Measurements from ENCODE around the gene PTPRM. TPM values are rescaled to one million over a fixed set of nuclear protein-coding genes. Genes with fewer than 3 reads are reported as not detected.

The PTPRM gene
- total RNA-seq, 1 donor from 2014 or later = 1.00 TPM

GRCh38 chr18:8045160-8045883 is 478.2 kb downstream of the PTPRM start:
- Mint-ChIP-seq H3K4me3 (no peak overlapping the region), H3K27ac (no peak overlapping the region), H3K9me3 (no peaks in the 10 kb centered on the region), H3K36me3 (ENCODE audit: low read depth) (no peaks in the 10 kb centered on the region), H3K4me1 (no peaks in the 10 kb centered on the region), H3K27me3 (no peaks in the 10 kb centered on the region)
- ChIA-PET CTCF (no interaction called here), POLR2A (no interaction called here)
- ATAC-seq (ENCODE audit: low read depth) (no peak), DNase-seq (no peak)
- TF ChIP-seq, protein P1, sequence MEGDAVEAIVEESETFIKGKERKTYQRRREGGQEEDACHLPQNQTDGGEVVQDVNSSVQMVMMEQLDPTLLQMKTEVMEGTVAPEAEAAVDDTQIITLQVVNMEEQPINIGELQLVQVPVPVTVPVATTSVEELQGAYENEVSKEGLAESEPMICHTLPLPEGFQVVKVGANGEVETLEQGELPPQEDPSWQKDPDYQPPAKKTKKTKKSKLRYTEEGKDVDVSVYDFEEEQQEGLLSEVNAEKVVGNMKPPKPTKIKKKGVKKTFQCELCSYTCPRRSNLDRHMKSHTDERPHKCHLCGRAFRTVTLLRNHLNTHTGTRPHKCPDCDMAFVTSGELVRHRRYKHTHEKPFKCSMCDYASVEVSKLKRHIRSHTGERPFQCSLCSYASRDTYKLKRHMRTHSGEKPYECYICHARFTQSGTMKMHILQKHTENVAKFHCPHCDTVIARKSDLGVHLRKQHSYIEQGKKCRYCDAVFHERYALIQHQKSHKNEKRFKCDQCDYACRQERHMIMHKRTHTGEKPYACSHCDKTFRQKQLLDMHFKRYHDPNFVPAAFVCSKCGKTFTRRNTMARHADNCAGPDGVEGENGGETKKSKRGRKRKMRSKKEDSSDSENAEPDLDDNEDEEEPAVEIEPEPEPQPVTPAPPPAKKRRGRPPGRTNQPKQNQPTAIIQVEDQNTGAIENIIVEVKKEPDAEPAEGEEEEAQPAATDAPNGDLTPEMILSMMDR (IDR thresholded peaks at IDR 0.05) = no peak
- intact Hi-C loops (cut with micrococcal nuclease) = no loop called here

GRCh38 chr18:8045884-8046281 is 478.8 kb downstream of the PTPRM start:
- intact Hi-C loops (cut with micrococcal nuclease) = no loop called here
- ATAC-seq (ENCODE audit: low read depth) (no peak), DNase-seq (no peak)
- CTCF ChIA-PET = no interaction called here
- H3K4me3 Mint-ChIP-seq = no peak overlapping the region
- no peaks in the 10 kb centered on the region for H3K9me3 Mint-ChIP-seq
- no peaks in the 10 kb centered on the region for H3K27me3 Mint-ChIP-seq
- POLR2A ChIA-PET = no interaction called here
- TF ChIP-seq, protein P1 (IDR thresholded peaks at IDR 0.05) = no peak
- no peaks in the 10 kb centered on the region for H3K36me3 Mint-ChIP-seq (ENCODE audit: low read depth)
- no peaks in the 10 kb centered on the region for H3K4me1 Mint-ChIP-seq
- no peak overlapping the region for H3K27ac Mint-ChIP-seq

DNA sequence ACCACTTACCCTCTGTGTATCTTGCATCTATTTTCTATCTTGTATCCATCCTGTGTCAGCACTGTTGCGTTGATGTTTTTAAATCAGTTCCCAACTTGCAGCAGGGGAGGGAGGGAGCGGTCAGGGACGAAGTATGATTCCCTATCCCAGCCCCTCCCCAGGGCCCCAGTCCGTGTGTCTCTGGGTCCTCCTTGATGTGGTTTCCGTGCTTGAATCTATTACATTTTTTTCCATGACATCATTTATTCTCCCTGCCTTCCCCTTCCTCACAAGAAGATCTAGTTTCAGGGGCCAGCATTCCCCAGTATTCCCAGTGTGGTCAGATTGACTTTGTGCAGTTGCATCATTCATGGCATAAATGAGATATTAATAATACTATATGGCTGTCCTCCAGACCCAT is 479.3 kb downstream of the PTPRM start:
- no peak overlapping the region for H3K4me3 Mint-ChIP-seq
- ATAC-seq (ENCODE audit: low read depth) (no peak), DNase-seq (no peak)
- H3K4me1 Mint-ChIP-seq = no peaks in the 10 kb centered on the region
- no peaks in the 10 kb centered on the region for H3K36me3 Mint-ChIP-seq (ENCODE audit: low read depth)
- ChIA-PET CTCF (no interaction called here), POLR2A (no interaction called here)
- TF ChIP-seq, protein P1 (IDR thresholded peaks at IDR 0.05) = no peak
- no peaks in the 10 kb centered on the region for H3K27me3 Mint-ChIP-seq
- intact Hi-C loops (cut with micrococcal nuclease) = no loop called here
- no peaks in the 10 kb centered on the region for H3K9me3 Mint-ChIP-seq
- H3K27ac Mint-ChIP-seq = no peak overlapping the region

- intact Hi-C loops (cut with micrococcal nuclease) = no loop called here
- CTCF ChIA-PET = no interaction called here
Measured at GRCh38 chr18:8049147-8049546, 482.0 kb downstream of the PTPRM start.

DNA sequence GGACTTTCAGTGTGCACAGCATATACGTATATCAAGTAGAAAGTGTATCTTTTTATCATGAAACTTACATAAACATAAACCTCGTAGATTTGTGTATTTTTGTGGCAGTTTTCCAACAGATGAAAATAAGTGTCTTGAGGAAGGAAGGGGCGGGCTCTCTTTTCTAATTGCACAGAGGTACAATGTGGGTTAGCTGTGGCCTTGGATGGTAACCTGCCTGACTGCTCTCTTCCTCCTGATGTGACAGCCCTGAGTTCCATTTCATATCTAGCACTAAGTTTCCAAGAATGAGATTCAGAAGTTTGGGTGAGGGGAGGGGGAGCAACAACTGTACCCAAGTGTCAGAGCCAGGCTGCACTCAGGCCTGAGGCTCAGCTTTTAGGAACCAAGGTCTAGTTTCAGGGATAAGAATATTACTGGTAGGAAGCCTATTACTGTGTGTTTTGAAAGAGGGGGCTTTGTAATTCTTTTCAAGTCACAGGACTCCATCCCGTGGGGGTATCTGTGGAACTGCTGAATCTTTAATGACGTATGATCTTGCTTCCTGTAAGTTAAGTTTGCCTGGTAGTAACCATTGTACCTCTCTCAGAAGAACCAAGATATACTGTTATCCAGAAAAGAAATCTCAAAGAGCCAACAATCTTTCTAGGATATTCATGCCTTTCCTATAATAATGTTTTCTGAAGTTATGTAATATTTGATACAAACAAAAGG is 483.7 kb downstream of the PTPRM start:
- TF ChIP-seq, protein P1 (IDR thresholded peaks at IDR 0.05) = no peak
- DNase-seq = no peak
- no peaks in the 10 kb centered on the region for H3K27me3 Mint-ChIP-seq
- CTCF ChIA-PET = no interaction called here
- no peaks in the 10 kb centered on the region for H3K4me1 Mint-ChIP-seq
- ATAC-seq (ENCODE audit: low read depth) = no peak
- POLR2A ChIA-PET = no interaction called here
- intact Hi-C loops (cut with micrococcal nuclease) = no loop called here
- no peaks in the 10 kb centered on the region for H3K36me3 Mint-ChIP-seq (ENCODE audit: low read depth)
- H3K27ac Mint-ChIP-seq = no peak overlapping the region
- H3K4me3 Mint-ChIP-seq = no peak overlapping the region
- H3K9me3 Mint-ChIP-seq = no peaks in the 10 kb centered on the region

More at GRCh38 chr18:8049147-8049546, 482.0 kb downstream of the PTPRM start:
- H3K9me3 Mint-ChIP-seq = no peaks in the 10 kb centered on the region
- POLR2A ChIA-PET = no interaction called here
- H3K4me3 Mint-ChIP-seq = no peak overlapping the region
- TF ChIP-seq, protein P1 (IDR thresholded peaks at IDR 0.05) = no peak
- no peak overlapping the region for H3K27ac Mint-ChIP-seq
- ATAC-seq (ENCODE audit: low read depth) (no peak), DNase-seq (no peak)
- no peaks in the 10 kb centered on the region for H3K36me3 Mint-ChIP-seq (ENCODE audit: low read depth)
- no peaks in the 10 kb centered on the region for H3K27me3 Mint-ChIP-seq
- H3K4me1 Mint-ChIP-seq = no peaks in the 10 kb centered on the region

Measured in activated B cell treated with CpG ODN at 0.5 μM for 24 hours (primary cell).